Measurements from ENCODE around the gene KCNJ6.

DNA sequence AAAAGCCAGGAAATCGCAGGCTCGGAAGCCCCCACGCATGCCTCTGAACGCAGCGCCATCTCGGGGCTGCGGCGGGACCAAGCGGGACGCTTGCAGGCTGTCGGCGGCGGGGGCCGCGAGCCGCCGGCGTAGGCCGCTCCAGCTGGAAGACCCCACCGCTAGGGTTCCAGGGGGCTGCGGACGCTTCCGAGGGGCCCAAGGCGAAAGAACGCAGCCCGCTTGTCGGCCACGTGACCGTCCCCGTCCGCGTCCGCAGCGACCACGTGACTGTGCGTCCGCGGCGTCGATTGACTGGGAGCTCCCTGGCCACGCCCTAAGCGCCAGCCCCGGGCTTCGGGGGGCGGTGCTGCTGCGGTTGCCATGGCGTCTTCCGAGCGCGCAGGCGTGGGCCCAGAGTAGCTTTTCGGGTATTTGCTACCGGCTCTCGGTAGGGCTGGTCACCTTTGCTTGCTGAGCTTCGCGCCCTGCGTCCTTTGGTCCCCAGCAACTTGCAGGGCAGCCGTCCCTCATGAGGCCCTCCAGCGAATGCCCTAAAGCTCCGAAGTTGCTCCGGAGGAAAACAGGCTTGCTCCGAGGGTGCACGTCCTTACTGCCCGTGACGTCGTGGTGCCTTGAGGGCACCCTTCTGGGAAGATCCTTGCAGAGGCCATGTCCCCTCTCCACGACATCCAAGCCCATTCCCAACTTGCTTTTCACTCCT, 352.5 kb downstream of the KCNJ6 start:
- TF ChIP-seq, protein P1, sequence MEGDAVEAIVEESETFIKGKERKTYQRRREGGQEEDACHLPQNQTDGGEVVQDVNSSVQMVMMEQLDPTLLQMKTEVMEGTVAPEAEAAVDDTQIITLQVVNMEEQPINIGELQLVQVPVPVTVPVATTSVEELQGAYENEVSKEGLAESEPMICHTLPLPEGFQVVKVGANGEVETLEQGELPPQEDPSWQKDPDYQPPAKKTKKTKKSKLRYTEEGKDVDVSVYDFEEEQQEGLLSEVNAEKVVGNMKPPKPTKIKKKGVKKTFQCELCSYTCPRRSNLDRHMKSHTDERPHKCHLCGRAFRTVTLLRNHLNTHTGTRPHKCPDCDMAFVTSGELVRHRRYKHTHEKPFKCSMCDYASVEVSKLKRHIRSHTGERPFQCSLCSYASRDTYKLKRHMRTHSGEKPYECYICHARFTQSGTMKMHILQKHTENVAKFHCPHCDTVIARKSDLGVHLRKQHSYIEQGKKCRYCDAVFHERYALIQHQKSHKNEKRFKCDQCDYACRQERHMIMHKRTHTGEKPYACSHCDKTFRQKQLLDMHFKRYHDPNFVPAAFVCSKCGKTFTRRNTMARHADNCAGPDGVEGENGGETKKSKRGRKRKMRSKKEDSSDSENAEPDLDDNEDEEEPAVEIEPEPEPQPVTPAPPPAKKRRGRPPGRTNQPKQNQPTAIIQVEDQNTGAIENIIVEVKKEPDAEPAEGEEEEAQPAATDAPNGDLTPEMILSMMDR (IDR thresholded peaks at IDR 0.05) = peak; percentile 9; the same call in 1 of the 2 replicates
- TF ChIP-seq POLR2AphosphoS5 (IDR thresholded peaks at IDR 0.05; ENCODE audit: low read depth, low read length) (no peak), REST (IDR thresholded peaks at IDR 0.05; ENCODE audit: insufficient read depth in 1 of 2, low read depth in 2 of 2, low read length in 1 of 2) (no peak)
